HCT116 (cell line): Measurements from ENCODE around the gene FGF13. TPM values are rescaled to one million over a fixed set of nuclear protein-coding genes. Genes with fewer than 3 reads are reported as not detected.

Experiments
- ATAC-seq: fragments of 200-7000 bp; cut with Tn5 transposase; 2 replicates; pipeline ENCODE4 v1.9.1; 2020; ENCODE audit warnings: mild to moderate bottlenecking, moderate library complexity
- BruUV-seq: library from RNA; stranded (reverse); fragments of 400-500 nt; replicated peaks from 2 replicates; lab custom pipeline; 2021; lab: Mats Ljungman, UMichigan
- CTCF ChIA-PET: fragments of 300-600 bp; sonication (Branson Sonifier 250); formaldehyde crosslinking; loops from one replicate; lab custom pipeline; 2021; ENCODE audit warnings: antibody characterized with exemption; lab: Charles Lee
- POLR2A ChIA-PET: fragments of 300-600, 350-600 bp; sonication (Branson Sonifier 250); formaldehyde crosslinking; loops from one replicate; lab custom pipeline; 2021; ENCODE audit warnings: antibody characterized with exemption; lab: Charles Lee
- RAD21 ChIA-PET, 2 experiments: fragments of 300-600 bp; sonication (Branson Sonifier 250); formaldehyde crosslinking; loops; one replicate each; lab custom pipeline; 2023; ENCODE audit warnings: low total read pairs in 2 of 2; ENCODE audit not compliant: uncharacterized antibody in 2 of 2, unreplicated experiment in 2 of 2, low non-redundant PET in 1 of 2; lab: Charles Lee
- DNase-seq: peaks from one replicate; pipeline ENCODE4 v3.0.0-alpha.2; 2010; ENCODE audit warnings: low read depth, low spot score
- H2AFZ ChIP-seq: fragments of 200-600 bp; shearing (Covaris generic), sonication (generic); 2 replicates; pipeline ENCODE4 v1.6.1; 2017; ENCODE audit warnings: low read depth, mixed run types, mixed read lengths, antibody characterized with exemption, low read length; ENCODE audit not compliant: poor library complexity, severe bottlenecking
- H3K27ac ChIP-seq: 2 replicates; pipeline ENCODE4 v1.5.1; 2012; ENCODE audit warnings: low read depth, low read length
- H3K27me3 ChIP-seq: fragments of 200-600 bp; sonication (generic); 2 replicates; pipeline ENCODE4 v1.6.1; 2016; ENCODE audit warnings: mixed run types, low read length, mixed read lengths; ENCODE audit not compliant: insufficient read depth
- H3K36me3 ChIP-seq, 2 experiments: fragments of 200-500 bp in 1 of 2; fragments of 200-600 bp in 1 of 2; sonication (Bioruptor generic) in 1 of 2; sonication (generic) in 1 of 2; 2 replicates each; pipeline versions ENCODE4 v1.5.1 to v1.6.1; 2014 to 2016; ENCODE audit warnings: low read length in 2 of 2, inconsistent platforms in 1 of 2, mixed read lengths in 1 of 2, mixed run types in 1 of 2; ENCODE audit not compliant: insufficient read depth in 2 of 2, control insufficient read depth in 1 of 2
- H3K4me1 ChIP-seq, 2 experiments: fragments of 200-600 bp in 1 of 2; sonication (generic) in 1 of 2; 2 replicates each; pipeline versions ENCODE4 v1.5.1 to v1.6.1; 2012 to 2017; ENCODE audit warnings: low read length in 2 of 2, inconsistent platforms in 1 of 2, mild to moderate bottlenecking in 1 of 2, mixed read lengths in 1 of 2, mixed run types in 1 of 2, moderate library complexity in 1 of 2; ENCODE audit not compliant: insufficient read depth in 2 of 2, control insufficient read depth in 1 of 2
- H3K4me2 ChIP-seq: fragments of 200-600 bp; sonication (generic); 2 replicates; pipeline ENCODE4 v1.6.1; 2017; ENCODE audit warnings: mixed run types, low read length, mixed read lengths
- H3K4me3 ChIP-seq, 2 experiments: fragments of 200-600 bp in 1 of 2; sonication (generic) in 1 of 2; replicated peaks in 1 of 2; 2 replicates each; pipeline ENCODE4 v1.5.1; 2011 to 2016; ENCODE audit warnings: low read length in 2 of 2, control low read depth in 1 of 2, low read depth in 1 of 2, mild to moderate bottlenecking in 1 of 2, mixed read lengths in 1 of 2, mixed run types in 1 of 2
- H3K79me2 ChIP-seq: fragments of 200-600 bp; sonication (generic); 2 replicates; pipeline ENCODE4 v1.6.1; 2017; ENCODE audit warnings: mild to moderate bottlenecking, mixed run types, low read length, moderate library complexity, mixed read lengths; ENCODE audit not compliant: insufficient read depth
- H3K9ac ChIP-seq: fragments of 200-600 bp; sonication (generic); 2 replicates; pipeline ENCODE4 v1.6.1; 2016; ENCODE audit warnings: low read length, mixed read lengths
- H3K9me2 ChIP-seq: fragments of 200-600 bp; sonication (generic), shearing (Covaris generic); 2 replicates; pipeline ENCODE4 v1.6.1; 2017; ENCODE audit warnings: mixed run types, mild to moderate bottlenecking, moderate library complexity; ENCODE audit not compliant: insufficient read depth
- H3K9me3 ChIP-seq, 2 experiments: fragments of 200-500 bp in 1 of 2; fragments of 200-600 bp in 1 of 2; sonication (Bioruptor generic) in 1 of 2; sonication (generic) in 1 of 2; 2 replicates each; pipeline ENCODE4 v1.6.1; 2014 to 2017; ENCODE audit warnings: low read length in 2 of 2, mixed read lengths in 2 of 2, inconsistent platforms in 1 of 2, low read depth in 1 of 2, mild to moderate bottlenecking in 1 of 2, mixed run types in 1 of 2, moderate library complexity in 1 of 2; ENCODE audit not compliant: control insufficient read depth in 1 of 2, insufficient read depth in 1 of 2
- H4K20me1 ChIP-seq: fragments of 200-600 bp; sonication (generic), shearing (Covaris generic); 2 replicates; pipeline ENCODE4 v1.6.1; 2017; ENCODE audit warnings: mixed run types, mild to moderate bottlenecking, moderate library complexity; ENCODE audit not compliant: insufficient read depth
- CBX3 ChIP-seq: IDR thresholded peaks from 2 replicates; pipeline ENCODE4 v1.6.1; 2012; ENCODE audit warnings: low read depth
- EGR1 ChIP-seq: IDR thresholded peaks from 2 replicates; pipeline ENCODE4 v1.6.1; 2012; ENCODE audit warnings: low read depth
- EZH2 ChIP-seq: fragments of 200-600 bp; sonication (generic); IDR thresholded peaks from 2 replicates; pipeline ENCODE4 v1.6.1; 2017; ENCODE audit warnings: antibody characterized with exemption, mixed run types
- EZH2phosphoT487 ChIP-seq: fragments of 200-600 bp; IDR thresholded peaks from 2 replicates; pipeline ENCODE4 v1.6.1; 2018; ENCODE audit warnings: antibody characterized with exemption, borderline replicate concordance
- FOSL1 ChIP-seq: IDR thresholded peaks from 2 replicates; pipeline ENCODE4 v1.6.1; 2012; ENCODE audit warnings: low read depth
- POLR2A ChIP-seq: IDR thresholded peaks from 2 replicates; pipeline ENCODE4 v1.7.0; 2011; ENCODE audit warnings: borderline replicate concordance; ENCODE audit not compliant: insufficient read depth, insufficient read length; ENCODE audit errors: extremely low read depth
- POLR2AphosphoS5 ChIP-seq: IDR thresholded peaks from 2 replicates; pipeline ENCODE4 v1.6.1; 2011; ENCODE audit warnings: mild to moderate bottlenecking, low read depth, low read length, moderate library complexity
- SIN3A ChIP-seq: IDR thresholded peaks from 2 replicates; pipeline ENCODE4 v1.6.1; 2012; ENCODE audit warnings: low read depth
- SP1 ChIP-seq: IDR thresholded peaks from 2 replicates; pipeline ENCODE4 v1.6.1; 2012; ENCODE audit warnings: low read depth
- SRF ChIP-seq: IDR thresholded peaks from 2 replicates; pipeline ENCODE4 v1.6.1; 2012; ENCODE audit warnings: low read depth
- TCF7L2 ChIP-seq: IDR thresholded peaks from 2 replicates; pipeline ENCODE4 v1.7.0; 2011; ENCODE audit warnings: borderline replicate concordance, inconsistent platforms; ENCODE audit not compliant: insufficient read depth, insufficient read length; ENCODE audit errors: extremely low read depth
- ZFX ChIP-seq: fragments of 450-650 bp; IDR thresholded peaks from 2 replicates; pipeline ENCODE4 v1.6.1; 2017
- ZNF274 ChIP-seq: fragments of 200-500 bp; sonication (Bioruptor generic); IDR thresholded peaks from 2 replicates; pipeline ENCODE4 v1.6.1; 2014; ENCODE audit warnings: mild to moderate bottlenecking, low read depth, low read length, inconsistent platforms
- intact Hi-C: fragments of 100-400 bp; cut with micrococcal nuclease; formaldehyde crosslinking; loops from 2 replicates; pipeline ENCODE4 v1.10.0; 2022
- total RNA-seq: library from RNA; stranded (reverse); gene quantifications from one replicate; pipeline ENCODE4 v1.2.1, GENCODE V29; 2021; ENCODE audit not compliant: unreplicated experiment
- TF ChIP-seq, protein P1 (sequence below): IDR thresholded peaks from 2 replicates; pipeline ENCODE4 v1.6.1; 2012; ENCODE audit warnings: low read depth
- TF ChIP-seq, protein P2 (sequence below): IDR thresholded peaks from 2 replicates; pipeline ENCODE4 v1.6.1; 2011; ENCODE audit warnings: mild to moderate bottlenecking, low read length, moderate library complexity; ENCODE audit not compliant: insufficient replicate concordance; ENCODE audit errors: extremely low read depth
- TF ChIP-seq, protein P3 (sequence below): IDR thresholded peaks from 2 replicates; pipeline ENCODE4 v1.6.1; 2012
- TF ChIP-seq, protein P4 (sequence below), 3 experiments: fragments of 200-600 bp in 1 of 3; sonication (generic) in 1 of 3; IDR thresholded peaks in 2 of 3; conservative IDR thresholded peaks in 1 of 3; 2 replicates each; pipeline ENCODE4 v1.5.1; 2012 to 2017; ENCODE audit warnings: low read depth in 2 of 3, low read length in 2 of 3, antibody characterized with exemption in 1 of 3, borderline replicate concordance in 1 of 3, control low read depth in 1 of 3, mild to moderate bottlenecking in 1 of 3, mixed read lengths in 1 of 3, mixed run types in 1 of 3, moderate library complexity in 1 of 3; ENCODE audit not compliant: insufficient read depth in 1 of 3

FGF13 gene
- total RNA-seq, 1 experiment from 2014 or later, result 0.02 TPM

DNA sequence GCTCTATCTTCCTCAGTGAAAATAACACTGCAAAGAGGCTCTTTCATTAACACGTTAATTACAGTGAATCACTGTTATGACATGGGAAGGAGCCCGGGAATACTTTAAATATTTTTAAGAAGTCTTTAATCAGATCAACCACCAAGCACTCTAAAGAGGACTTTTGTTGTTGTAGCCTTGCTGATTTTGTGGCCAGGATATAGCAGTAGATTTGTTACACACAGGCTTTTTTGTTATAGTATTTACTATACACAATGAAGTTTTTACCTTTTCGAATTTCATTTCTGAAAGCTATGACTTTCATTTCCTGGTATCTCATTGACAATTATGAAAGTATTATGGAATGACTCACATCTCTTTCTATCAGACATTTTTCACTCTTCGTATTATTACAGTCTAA, 20.3 kb downstream of the FGF13 start (continued):
- TF ChIP-seq, protein P1, sequence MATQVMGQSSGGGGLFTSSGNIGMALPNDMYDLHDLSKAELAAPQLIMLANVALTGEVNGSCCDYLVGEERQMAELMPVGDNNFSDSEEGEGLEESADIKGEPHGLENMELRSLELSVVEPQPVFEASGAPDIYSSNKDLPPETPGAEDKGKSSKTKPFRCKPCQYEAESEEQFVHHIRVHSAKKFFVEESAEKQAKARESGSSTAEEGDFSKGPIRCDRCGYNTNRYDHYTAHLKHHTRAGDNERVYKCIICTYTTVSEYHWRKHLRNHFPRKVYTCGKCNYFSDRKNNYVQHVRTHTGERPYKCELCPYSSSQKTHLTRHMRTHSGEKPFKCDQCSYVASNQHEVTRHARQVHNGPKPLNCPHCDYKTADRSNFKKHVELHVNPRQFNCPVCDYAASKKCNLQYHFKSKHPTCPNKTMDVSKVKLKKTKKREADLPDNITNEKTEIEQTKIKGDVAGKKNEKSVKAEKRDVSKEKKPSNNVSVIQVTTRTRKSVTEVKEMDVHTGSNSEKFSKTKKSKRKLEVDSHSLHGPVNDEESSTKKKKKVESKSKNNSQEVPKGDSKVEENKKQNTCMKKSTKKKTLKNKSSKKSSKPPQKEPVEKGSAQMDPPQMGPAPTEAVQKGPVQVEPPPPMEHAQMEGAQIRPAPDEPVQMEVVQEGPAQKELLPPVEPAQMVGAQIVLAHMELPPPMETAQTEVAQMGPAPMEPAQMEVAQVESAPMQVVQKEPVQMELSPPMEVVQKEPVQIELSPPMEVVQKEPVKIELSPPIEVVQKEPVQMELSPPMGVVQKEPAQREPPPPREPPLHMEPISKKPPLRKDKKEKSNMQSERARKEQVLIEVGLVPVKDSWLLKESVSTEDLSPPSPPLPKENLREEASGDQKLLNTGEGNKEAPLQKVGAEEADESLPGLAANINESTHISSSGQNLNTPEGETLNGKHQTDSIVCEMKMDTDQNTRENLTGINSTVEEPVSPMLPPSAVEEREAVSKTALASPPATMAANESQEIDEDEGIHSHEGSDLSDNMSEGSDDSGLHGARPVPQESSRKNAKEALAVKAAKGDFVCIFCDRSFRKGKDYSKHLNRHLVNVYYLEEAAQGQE, result no peak
- TF ChIP-seq EZH2 (no peak), SP1 (no peak)

DNA sequence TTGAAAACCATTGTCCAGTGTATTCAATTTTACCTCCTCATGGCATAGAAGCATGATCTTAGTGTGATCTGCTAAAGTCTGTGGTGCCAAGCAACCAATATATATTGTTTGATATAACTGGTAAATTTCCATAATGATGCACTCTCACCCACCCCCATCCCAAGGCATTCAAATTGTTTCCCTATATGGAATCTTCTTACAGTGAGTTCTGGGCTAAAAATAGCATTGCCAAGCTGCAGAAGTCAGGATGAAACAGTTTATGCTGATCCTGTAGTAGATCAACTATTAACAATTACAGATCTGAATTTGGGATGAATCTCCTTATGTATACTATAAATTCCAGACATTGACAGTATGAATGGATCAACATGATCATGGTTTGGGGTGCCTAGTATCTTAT, 20.9 kb downstream of the FGF13 start:
- H3K4me1 ChIP-seq, result no peaks in the 10 kb centered on the region
- BruUV-seq, result no TSS peak
- no peaks in the 10 kb centered on the region for H3K9me2 ChIP-seq
- ChIA-PET POLR2A (no interaction called here), CTCF (no interaction called here), RAD21 (no interaction called here)
- no peaks in the 10 kb centered on the region for H3K27me3 ChIP-seq
- ATAC-seq (no peak), DNase-seq (no peak)
- H3K9me3 ChIP-seq, result no peaks in the 10 kb centered on the region
- no peaks in the 10 kb centered on the region for H3K36me3 ChIP-seq
- no peaks in the 10 kb centered on the region for H4K20me1 ChIP-seq
- no peak overlapping the region for H3K4me2 ChIP-seq
- TF ChIP-seq EZH2 (no peak), ZFX (no peak), EZH2phosphoT487 (no peak), TCF7L2 (no peak), FOSL1 (no peak), SRF (no peak), POLR2AphosphoS5 (no peak), CBX3 (no peak), POLR2A (no peak), SIN3A (no peak), ZNF274 (no peak), EGR1 (no peak)
- TF ChIP-seq, protein P2, sequence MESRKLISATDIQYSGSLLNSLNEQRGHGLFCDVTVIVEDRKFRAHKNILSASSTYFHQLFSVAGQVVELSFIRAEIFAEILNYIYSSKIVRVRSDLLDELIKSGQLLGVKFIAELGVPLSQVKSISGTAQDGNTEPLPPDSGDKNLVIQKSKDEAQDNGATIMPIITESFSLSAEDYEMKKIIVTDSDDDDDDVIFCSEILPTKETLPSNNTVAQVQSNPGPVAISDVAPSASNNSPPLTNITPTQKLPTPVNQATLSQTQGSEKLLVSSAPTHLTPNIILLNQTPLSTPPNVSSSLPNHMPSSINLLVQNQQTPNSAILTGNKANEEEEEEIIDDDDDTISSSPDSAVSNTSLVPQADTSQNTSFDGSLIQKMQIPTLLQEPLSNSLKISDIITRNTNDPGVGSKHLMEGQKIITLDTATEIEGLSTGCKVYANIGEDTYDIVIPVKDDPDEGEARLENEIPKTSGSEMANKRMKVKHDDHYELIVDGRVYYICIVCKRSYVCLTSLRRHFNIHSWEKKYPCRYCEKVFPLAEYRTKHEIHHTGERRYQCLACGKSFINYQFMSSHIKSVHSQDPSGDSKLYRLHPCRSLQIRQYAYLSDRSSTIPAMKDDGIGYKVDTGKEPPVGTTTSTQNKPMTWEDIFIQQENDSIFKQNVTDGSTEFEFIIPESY, result no peak
- TF ChIP-seq, protein P3, sequence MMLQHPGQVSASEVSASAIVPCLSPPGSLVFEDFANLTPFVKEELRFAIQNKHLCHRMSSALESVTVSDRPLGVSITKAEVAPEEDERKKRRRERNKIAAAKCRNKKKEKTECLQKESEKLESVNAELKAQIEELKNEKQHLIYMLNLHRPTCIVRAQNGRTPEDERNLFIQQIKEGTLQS, result no peak
- TF ChIP-seq, protein P4, sequence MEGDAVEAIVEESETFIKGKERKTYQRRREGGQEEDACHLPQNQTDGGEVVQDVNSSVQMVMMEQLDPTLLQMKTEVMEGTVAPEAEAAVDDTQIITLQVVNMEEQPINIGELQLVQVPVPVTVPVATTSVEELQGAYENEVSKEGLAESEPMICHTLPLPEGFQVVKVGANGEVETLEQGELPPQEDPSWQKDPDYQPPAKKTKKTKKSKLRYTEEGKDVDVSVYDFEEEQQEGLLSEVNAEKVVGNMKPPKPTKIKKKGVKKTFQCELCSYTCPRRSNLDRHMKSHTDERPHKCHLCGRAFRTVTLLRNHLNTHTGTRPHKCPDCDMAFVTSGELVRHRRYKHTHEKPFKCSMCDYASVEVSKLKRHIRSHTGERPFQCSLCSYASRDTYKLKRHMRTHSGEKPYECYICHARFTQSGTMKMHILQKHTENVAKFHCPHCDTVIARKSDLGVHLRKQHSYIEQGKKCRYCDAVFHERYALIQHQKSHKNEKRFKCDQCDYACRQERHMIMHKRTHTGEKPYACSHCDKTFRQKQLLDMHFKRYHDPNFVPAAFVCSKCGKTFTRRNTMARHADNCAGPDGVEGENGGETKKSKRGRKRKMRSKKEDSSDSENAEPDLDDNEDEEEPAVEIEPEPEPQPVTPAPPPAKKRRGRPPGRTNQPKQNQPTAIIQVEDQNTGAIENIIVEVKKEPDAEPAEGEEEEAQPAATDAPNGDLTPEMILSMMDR (IDR thresholded peaks at IDR 0.05 in 2 of 3, conservative IDR thresholded peaks at IDR 0.05 in 1 of 3; ENCODE audit: borderline replicate concordance in 1 of 3, insufficient read depth in 1 of 3, low read depth in 2 of 3, low read length in 2 of 3), result no peak
- H3K79me2 ChIP-seq, result no peaks in the 10 kb centered on the region
- no peak overlapping the region for H3K9ac ChIP-seq
- intact Hi-C loops, result no loop called here
- H3K27ac ChIP-seq, result no peak overlapping the region
- H2AFZ ChIP-seq, result no peak overlapping the region
- H3K4me3 ChIP-seq, result no peak overlapping the region
